ENCODE data around the gene MACROD2. TPM values are rescaled to one million over a fixed set of nuclear protein-coding genes. Genes with fewer than 3 reads are reported as not detected.
"Not testable (repeated sequence)": the region's sequence is repeated elsewhere in the genome, so short reads cannot be mapped to it uniquely, and the experiment has no call there.

Gene MACROD2
- total RNA-seq, 1 experiment from 2014 or later = 1.6 TPM

DNA sequence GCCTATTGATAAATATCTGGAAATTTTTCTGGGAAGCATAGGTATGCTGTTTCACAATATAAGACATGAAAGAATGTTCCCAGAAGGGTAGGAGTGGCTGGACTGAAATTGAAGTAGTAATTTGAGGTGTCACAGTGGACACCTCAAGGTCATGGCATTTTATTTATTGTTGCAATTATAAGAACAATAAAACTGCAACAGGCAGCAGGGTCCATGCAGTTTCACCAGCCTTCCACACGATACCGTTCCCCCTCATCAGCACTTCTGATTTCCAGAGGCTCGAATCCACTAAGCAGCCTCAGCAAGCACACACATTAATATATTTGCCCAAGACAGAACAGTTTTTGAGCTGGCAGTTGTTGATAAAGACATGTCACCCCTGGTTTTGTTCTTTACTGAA lies 1540.5 kb downstream of the MACROD2 start:
- Histone ChIP-seq H3T11ph (ENCODE audit: low read length) (no peak overlapping the region), H3K18ac (ENCODE audit: insufficient read length, low read depth, low read length) (no peak overlapping the region), H4K8ac (replicated peaks; ENCODE audit: insufficient read length, low read depth, low read length) (no peak overlapping the region), H2BK20ac (ENCODE audit: low read depth, low read length, poor library complexity, severe bottlenecking) (no peak overlapping the region), H2BK120ac (ENCODE audit: low read depth, low read length, poor library complexity, severe bottlenecking) (no peak overlapping the region), H3K56ac (ENCODE audit: insufficient read length, low read depth, low read length) (no peak overlapping the region), H3K27me3 (ENCODE audit: insufficient read depth, low read length) (no peaks in the 10 kb centered on the region), H3K27ac (ENCODE audit: insufficient read length, low read depth, low read length) (no peak overlapping the region), H3K4me2 (ENCODE audit: insufficient read depth, insufficient read length, low read length) (no peak overlapping the region), H3K4ac (ENCODE audit: low read depth, low read length) (no peak overlapping the region), H4K20me1 (ENCODE audit: control insufficient read depth, insufficient read depth, insufficient read length) (no peaks in the 10 kb centered on the region), H2AK5ac (ENCODE audit: insufficient read length, low read length) (no peak overlapping the region), H3K23me2 (ENCODE audit: insufficient read length, low read depth, low read length, poor library complexity, severe bottlenecking) (no peaks in the 10 kb centered on the region), H3K4me1 (ENCODE audit: insufficient read depth, low read length) (no peaks in the 10 kb centered on the region), H3K9me3 (ENCODE audit: control insufficient read depth, low read depth, low read length) (no peaks in the 10 kb centered on the region), H2BK5ac (ENCODE audit: insufficient read length, low read length) (no peak overlapping the region), H2BK12ac (ENCODE audit: insufficient read length, low read depth, low read length) (no peak overlapping the region), H4K91ac (ENCODE audit: insufficient read length, low read depth, low read length) (no peak overlapping the region), H2BK15ac (ENCODE audit: low read depth, low read length) (no peak overlapping the region), H4K5ac (ENCODE audit: insufficient read length, low read depth, low read length) (no peak overlapping the region), H3K79me1 (ENCODE audit: insufficient read depth, low read depth, low read length, poor library complexity, severe bottlenecking) (no peaks in the 10 kb centered on the region), H3K9ac (ENCODE audit: extremely low read depth, insufficient read length, low read length) (no peak overlapping the region), H3K23ac (ENCODE audit: insufficient read length, low read depth, low read length) (no peak overlapping the region), H2AFZ (ENCODE audit: low read length) (no peak overlapping the region), H3K79me2 (ENCODE audit: insufficient read depth, low read length) (no peaks in the 10 kb centered on the region), H3K14ac (ENCODE audit: insufficient read depth, low read length) (no peak overlapping the region)
- Mint-ChIP-seq H3K27ac (no peak overlapping the region), H3K36me3 (ENCODE audit: insufficient read depth in 1 of 3, low read depth in 3 of 3) (no peaks in the 10 kb centered on the region), H3K27me3 (ENCODE audit: low read depth) (no peaks in the 10 kb centered on the region), H3K4me1 (no peaks in the 10 kb centered on the region; a peak in 1 of 4 replicates), H3K9me3 (no peaks in the 10 kb centered on the region; a peak in 1 of 5 replicates), H3K4me3 (no peak overlapping the region)
- DNase-seq = no peak
- WGBS (ENCODE audit: extremely low coverage, insufficient read length, low lambda C conversion rate) = no CpG with 5 or more reads among the region's 3 CpGs
- TF ChIP-seq, protein P1, sequence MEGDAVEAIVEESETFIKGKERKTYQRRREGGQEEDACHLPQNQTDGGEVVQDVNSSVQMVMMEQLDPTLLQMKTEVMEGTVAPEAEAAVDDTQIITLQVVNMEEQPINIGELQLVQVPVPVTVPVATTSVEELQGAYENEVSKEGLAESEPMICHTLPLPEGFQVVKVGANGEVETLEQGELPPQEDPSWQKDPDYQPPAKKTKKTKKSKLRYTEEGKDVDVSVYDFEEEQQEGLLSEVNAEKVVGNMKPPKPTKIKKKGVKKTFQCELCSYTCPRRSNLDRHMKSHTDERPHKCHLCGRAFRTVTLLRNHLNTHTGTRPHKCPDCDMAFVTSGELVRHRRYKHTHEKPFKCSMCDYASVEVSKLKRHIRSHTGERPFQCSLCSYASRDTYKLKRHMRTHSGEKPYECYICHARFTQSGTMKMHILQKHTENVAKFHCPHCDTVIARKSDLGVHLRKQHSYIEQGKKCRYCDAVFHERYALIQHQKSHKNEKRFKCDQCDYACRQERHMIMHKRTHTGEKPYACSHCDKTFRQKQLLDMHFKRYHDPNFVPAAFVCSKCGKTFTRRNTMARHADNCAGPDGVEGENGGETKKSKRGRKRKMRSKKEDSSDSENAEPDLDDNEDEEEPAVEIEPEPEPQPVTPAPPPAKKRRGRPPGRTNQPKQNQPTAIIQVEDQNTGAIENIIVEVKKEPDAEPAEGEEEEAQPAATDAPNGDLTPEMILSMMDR (conservative IDR thresholded peaks at IDR 0.05) = no peak

DNA sequence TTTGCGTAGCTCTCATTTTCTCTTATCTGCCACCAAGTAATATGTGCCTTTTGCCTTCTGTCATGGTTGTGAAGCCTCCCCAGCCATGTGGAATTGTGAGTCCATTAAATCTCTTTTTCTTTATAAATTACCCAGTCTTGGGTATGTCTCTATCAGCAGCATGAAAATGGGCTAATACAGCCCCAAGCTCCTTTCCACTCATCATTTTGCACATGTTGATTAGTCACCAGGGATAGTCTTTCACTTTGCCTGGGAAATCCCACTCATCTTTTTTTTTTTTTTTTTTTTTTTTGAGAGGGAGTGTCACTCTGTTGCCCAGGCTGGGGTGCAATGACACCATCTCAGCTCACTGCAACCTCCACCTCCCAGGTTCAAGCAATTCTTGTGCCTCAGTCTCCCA lies 1541.9 kb downstream of the MACROD2 start:
- H3K36me3 Mint-ChIP-seq (ENCODE audit: insufficient read depth in 1 of 3, low read depth in 3 of 3); H2AFZ ChIP-seq (ENCODE audit: low read length); H3T11ph ChIP-seq (ENCODE audit: low read length); H3K9me3 ChIP-seq (ENCODE audit: control insufficient read depth, low read depth, low read length); H2AK5ac ChIP-seq (ENCODE audit: insufficient read length, low read length); H4K91ac ChIP-seq (ENCODE audit: insufficient read length, low read depth, low read length); H3K23me2 ChIP-seq (ENCODE audit: insufficient read length, low read depth, low read length, poor library complexity, severe bottlenecking); H3K18ac ChIP-seq (ENCODE audit: insufficient read length, low read depth, low read length); H2BK5ac ChIP-seq (ENCODE audit: insufficient read length, low read length); H3K14ac ChIP-seq (ENCODE audit: insufficient read depth, low read length); H3K27me3 Mint-ChIP-seq (ENCODE audit: low read depth); H3K27ac Mint-ChIP-seq; H4K20me1 ChIP-seq (ENCODE audit: control insufficient read depth, insufficient read depth, insufficient read length); H4K5ac ChIP-seq (ENCODE audit: insufficient read length, low read depth, low read length); H3K9ac ChIP-seq (ENCODE audit: extremely low read depth, insufficient read length, low read length); H4K8ac ChIP-seq (replicated peaks; ENCODE audit: insufficient read length, low read depth, low read length); H2BK20ac ChIP-seq (ENCODE audit: low read depth, low read length, poor library complexity, severe bottlenecking); H3K27ac ChIP-seq (ENCODE audit: insufficient read length, low read depth, low read length); H3K4me1 ChIP-seq (ENCODE audit: insufficient read depth, low read length); H3K4me1 Mint-ChIP-seq; H3K9me3 Mint-ChIP-seq; H3K27me3 ChIP-seq (ENCODE audit: insufficient read depth, low read length); H3K4me3 Mint-ChIP-seq; H3K56ac ChIP-seq (ENCODE audit: insufficient read length, low read depth, low read length); H3K79me2 ChIP-seq (ENCODE audit: insufficient read depth, low read length); H2BK12ac ChIP-seq (ENCODE audit: insufficient read length, low read depth, low read length); H3K23ac ChIP-seq (ENCODE audit: insufficient read length, low read depth, low read length); H3K79me1 ChIP-seq (ENCODE audit: insufficient read depth, low read depth, low read length, poor library complexity, severe bottlenecking); H3K4me2 ChIP-seq (ENCODE audit: insufficient read depth, insufficient read length, low read length); H2BK15ac ChIP-seq (ENCODE audit: low read depth, low read length); H3K4ac ChIP-seq (ENCODE audit: low read depth, low read length); DNase-seq; H2BK120ac ChIP-seq (ENCODE audit: low read depth, low read length, poor library complexity, severe bottlenecking): not testable (repeated sequence)
- WGBS (ENCODE audit: extremely low coverage, insufficient read length, low lambda C conversion rate) = no CpG with 5 or more reads among the region's 1 CpG

Data from H9 (cell line).